Mucosa of stomach (tissue), 1 donor: ENCODE results near the gene CHMP2B.

ENCODE experiments used
- H3K27me3 ChIP-seq: one replicate; pipeline ENCODE4 v1.7.0; 2013; ENCODE audit warnings: mild to moderate bottlenecking, low read length; ENCODE audit not compliant: control insufficient read depth, insufficient read depth
- H3K36me3 ChIP-seq: one replicate; pipeline ENCODE4 v1.7.0; 2013; ENCODE audit warnings: low read length; ENCODE audit not compliant: control insufficient read depth, insufficient read depth
- H3K4me1 ChIP-seq: one replicate; pipeline ENCODE4 v1.7.0; 2013; ENCODE audit warnings: mild to moderate bottlenecking, low read length; ENCODE audit not compliant: control insufficient read depth, insufficient read depth
- H3K4me3 ChIP-seq: one replicate; pipeline ENCODE4 v1.7.0; 2013; ENCODE audit warnings: low read length
- H3K9ac ChIP-seq: one replicate; pipeline ENCODE4 v1.7.0; 2013; ENCODE audit warnings: mild to moderate bottlenecking, low read length, moderate library complexity
- H3K9me3 ChIP-seq: one replicate; pipeline ENCODE4 v1.7.0; 2013; ENCODE audit warnings: mild to moderate bottlenecking, low read length, moderate library complexity; ENCODE audit not compliant: control insufficient read depth
- donor health status: Pancreatic carcinoma.

The CHMP2B gene

GRCh38 chr3:87227104-87227834 is at the start of gene CHMP2B:
CHMP2B (plus strand) TSS chr3:87227309; CDS start chr3:87227523, 214 bp downstream.
- H3K4me3 ChIP-seq: peak within 1 kb of the TSS; percentile 66
- H3K27me3 ChIP-seq: no peaks in the 10 kb centered on the region
- H3K9ac ChIP-seq: peak within 1 kb of the TSS; percentile 100
- no peaks in the 10 kb centered on the region for H3K9me3 ChIP-seq
- no peaks in the 10 kb centered on the region for H3K36me3 ChIP-seq
- H3K4me1 ChIP-seq: no peaks in the 10 kb centered on the region

GRCh38 chr3:87179642-87180041 is 47.5 kb upstream of the CHMP2B start:
- H3K4me1 ChIP-seq: no peaks in the 10 kb centered on the region
- H3K4me3 ChIP-seq: no peak overlapping the region
- no peaks in the 10 kb centered on the region for H3K27me3 ChIP-seq
- no peaks in the 10 kb centered on the region for H3K36me3 ChIP-seq
- no peak overlapping the region for H3K9ac ChIP-seq
- H3K9me3 ChIP-seq: no peaks in the 10 kb centered on the region

- Histone ChIP-seq H3K4me3 (no peak overlapping the region), H3K4me1 (no peaks in the 10 kb centered on the region), H3K36me3 (no peaks in the 10 kb centered on the region), H3K9ac (no peak overlapping the region), H3K9me3 (no peaks in the 10 kb centered on the region), H3K27me3 (no peaks in the 10 kb centered on the region)
Observed at GRCh38 chr3:87181551-87181950, 45.6 kb upstream of the CHMP2B start.

- no peaks in the 10 kb centered on the region for H3K4me1 ChIP-seq
- no peaks in the 10 kb centered on the region for H3K27me3 ChIP-seq
- no peak overlapping the region for H3K4me3 ChIP-seq
- no peaks in the 10 kb centered on the region for H3K36me3 ChIP-seq
- H3K9me3 ChIP-seq: no peaks in the 10 kb centered on the region
- H3K9ac ChIP-seq: no peak overlapping the region
Observed at GRCh38 chr3:87182023-87182422, 45.1 kb upstream of the CHMP2B start.

- H3K4me1 ChIP-seq: no peaks in the 10 kb centered on the region
- no peaks in the 10 kb centered on the region for H3K36me3 ChIP-seq
- H3K9me3 ChIP-seq: no peaks in the 10 kb centered on the region
- H3K27me3 ChIP-seq: no peaks in the 10 kb centered on the region
- no peak overlapping the region for H3K4me3 ChIP-seq
- H3K9ac ChIP-seq: no peak overlapping the region
Observed at GRCh38 chr3:87186608-87187159, 40.4 kb upstream of the CHMP2B start.

- Histone ChIP-seq H3K36me3 (no peaks in the 10 kb centered on the region), H3K27me3 (no peaks in the 10 kb centered on the region)
Observed at GRCh38 chr3:87191175-87191574, 35.9 kb upstream of the CHMP2B start.

GRCh38 chr3:87191641-87192040 is 35.5 kb upstream of the CHMP2B start:
- no peak overlapping the region for H3K4me3 ChIP-seq
- no peaks in the 10 kb centered on the region for H3K9me3 ChIP-seq
- H3K36me3 ChIP-seq: no peaks in the 10 kb centered on the region
- no peaks in the 10 kb centered on the region for H3K27me3 ChIP-seq
- no peaks in the 10 kb centered on the region for H3K4me1 ChIP-seq
- H3K9ac ChIP-seq: no peak overlapping the region

More at GRCh38 chr3:87191175-87191574, 35.9 kb upstream of the CHMP2B start:
- Histone ChIP-seq H3K9me3 (no peaks in the 10 kb centered on the region), H3K9ac (no peak overlapping the region), H3K4me3 (no peak overlapping the region), H3K4me1 (no peaks in the 10 kb centered on the region)

GRCh38 chr3:87196879-87197278 is 30.2 kb upstream of the CHMP2B start:
- no peaks in the 10 kb centered on the region for H3K9me3 ChIP-seq
- H3K4me3 ChIP-seq: no peak overlapping the region
- no peaks in the 10 kb centered on the region for H3K27me3 ChIP-seq
- H3K36me3 ChIP-seq: no peaks in the 10 kb centered on the region
- H3K4me1 ChIP-seq: peaks cover 11% of the 10 kb centered on the region
- no peak overlapping the region for H3K9ac ChIP-seq

GRCh38 chr3:87197531-87197930 is 29.6 kb upstream of the CHMP2B start:
- Histone ChIP-seq H3K36me3 (no peaks in the 10 kb centered on the region), H3K9me3 (no peaks in the 10 kb centered on the region), H3K4me3 (no peak overlapping the region), H3K4me1 (peaks cover 11% of the 10 kb centered on the region), H3K9ac (no peak overlapping the region), H3K27me3 (no peaks in the 10 kb centered on the region)

- Histone ChIP-seq H3K4me3 (no peak overlapping the region), H3K4me1 (peaks cover 11% of the 10 kb centered on the region), H3K36me3 (no peaks in the 10 kb centered on the region), H3K27me3 (no peaks in the 10 kb centered on the region), H3K9ac (no peak overlapping the region), H3K9me3 (no peaks in the 10 kb centered on the region)
Observed at GRCh38 chr3:87198774-87199173, 28.3 kb upstream of the CHMP2B start.

- Histone ChIP-seq H3K4me3 (no peak overlapping the region), H3K27me3 (no peaks in the 10 kb centered on the region), H3K36me3 (no peaks in the 10 kb centered on the region), H3K9ac (no peak overlapping the region), H3K4me1 (peaks cover 11% of the 10 kb centered on the region), H3K9me3 (no peaks in the 10 kb centered on the region)
Observed at GRCh38 chr3:87199628-87200027, 27.5 kb upstream of the CHMP2B start.

- Histone ChIP-seq H3K9ac (no peak overlapping the region), H3K4me3 (no peak overlapping the region), H3K9me3 (no peaks in the 10 kb centered on the region), H3K27me3 (no peaks in the 10 kb centered on the region), H3K4me1 (peaks cover 11% of the 10 kb centered on the region), H3K36me3 (no peaks in the 10 kb centered on the region)
Observed at GRCh38 chr3:87200060-87200647, 27.0 kb upstream of the CHMP2B start.
